NCI-H345 treated with DMSO at 0.1 percent for 48 hours (cell line): Measurements from ENCODE around the gene ZNF597.

Experiments used
- DNase-seq: peaks from one replicate; lab custom pipeline; 2025; ENCODE audit not compliant: unreplicated experiment; lab: John Stamatoyannopoulos, UW

Gene ZNF597

GRCh38 chr16:3443108-3444031, at the start of gene ZNF597, which contains the start of gene NAA60:
Gene ZNF597 (minus strand): TSS chr16:3443504. CDS start chr16:3443153, 351 bp downstream.
Gene NAA60 (plus strand): TSS chr16:3443680. CDS start chr16:3476228, 32,548 bp downstream.
- DNase-seq: peak; percentile 46

GRCh38 chr16:3492356-3492755, 49.1 kb upstream of the ZNF597 start:
- DNase-seq: no peak

GRCh38 chr16:3490911-3491629, 47.8 kb upstream of the ZNF597 start:
- peak; percentile 24 for DNase-seq

- DNase-seq: no peak
Observed at GRCh38 chr16:3488801-3489200, 45.5 kb upstream of the ZNF597 start.

- no peak for DNase-seq
Observed at GRCh38 chr16:3487521-3488410, 44.5 kb upstream of the ZNF597 start.

- DNase-seq: no peak
Observed at GRCh38 chr16:3486506-3487215, 43.4 kb upstream of the ZNF597 start.

GRCh38 chr16:3485821-3486505, 42.7 kb upstream of the ZNF597 start:
- no peak for DNase-seq

- no peak for DNase-seq
Observed at GRCh38 chr16:3485097-3485745, 41.9 kb upstream of the ZNF597 start.

- no peak for DNase-seq
Observed at GRCh38 chr16:3484318-3485096, 41.2 kb upstream of the ZNF597 start.

- DNase-seq: no peak
Observed at GRCh38 chr16:3482659-3483241, 39.4 kb upstream of the ZNF597 start.

- no peak for DNase-seq
Observed at GRCh38 chr16:3481696-3482658, 38.7 kb upstream of the ZNF597 start.

- DNase-seq: no peak
Observed at GRCh38 chr16:3480901-3481695, 37.8 kb upstream of the ZNF597 start.

GRCh38 chr16:3479654-3480216, 36.4 kb upstream of the ZNF597 start:
- no peak for DNase-seq

- no peak for DNase-seq
Observed at GRCh38 chr16:3478242-3478925, 35.1 kb upstream of the ZNF597 start.

GRCh38 chr16:3476409-3476808, 33.1 kb upstream of the ZNF597 start:
- DNase-seq: no peak
